IgD-negative memory B cell (primary cell): ENCODE measurements around the gene SMIM26. TPM values are rescaled to one million over a fixed set of nuclear protein-coding genes. Genes with fewer than 3 reads are reported as not detected.
"Not testable (repeated sequence)": the region's sequence is repeated elsewhere in the genome, so short reads cannot be mapped to it uniquely, and the experiment has no call there.

Experiments
- H3K27ac Mint-ChIP-seq, 3 donors: one replicate each; pipeline ENCODE4 v1.8.0; 2020 to 2022; ENCODE audit warnings: mild to moderate bottlenecking in 3 of 3, mixed read lengths in 3 of 3, moderate library complexity in 1 of 3
- H3K27me3 Mint-ChIP-seq: one replicate; pipeline ENCODE4 v1.8.0; 2021; ENCODE audit warnings: mixed read lengths
- H3K36me3 Mint-ChIP-seq: one replicate; pipeline ENCODE4 v1.8.0; 2020; ENCODE audit warnings: mild to moderate bottlenecking, mixed read lengths
- H3K4me1 Mint-ChIP-seq, 3 donors: one replicate each; pipeline ENCODE4 v1.8.0; 2020 to 2022; ENCODE audit warnings: mixed read lengths in 3 of 3, mild to moderate bottlenecking in 1 of 3
- H3K4me3 Mint-ChIP-seq, 4 donors: one replicate each; pipeline ENCODE4 v1.8.0; 2020 to 2022; ENCODE audit warnings: mild to moderate bottlenecking in 4 of 4, mixed read lengths in 4 of 4, moderate library complexity in 3 of 4
- H3K9me3 Mint-ChIP-seq, 3 donors: one replicate each; pipeline ENCODE4 v1.8.0; 2020 to 2021; ENCODE audit warnings: mixed read lengths in 3 of 3, mild to moderate bottlenecking in 1 of 3
- polyA plus RNA-seq: library from polyadenylated mRNA; unstranded; fragments of 300-500 nt; fragmentation: Illumina TruSeq; gene quantifications from one replicate; pipeline ENCODE4 v1.2.3, GENCODE V29; 2021

Gene SMIM26, protein sequence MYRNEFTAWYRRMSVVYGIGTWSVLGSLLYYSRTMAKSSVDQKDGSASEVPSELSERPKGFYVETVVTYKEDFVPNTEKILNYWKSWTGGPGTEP
- polyA plus RNA-seq, result 202 TPM

DNA sequence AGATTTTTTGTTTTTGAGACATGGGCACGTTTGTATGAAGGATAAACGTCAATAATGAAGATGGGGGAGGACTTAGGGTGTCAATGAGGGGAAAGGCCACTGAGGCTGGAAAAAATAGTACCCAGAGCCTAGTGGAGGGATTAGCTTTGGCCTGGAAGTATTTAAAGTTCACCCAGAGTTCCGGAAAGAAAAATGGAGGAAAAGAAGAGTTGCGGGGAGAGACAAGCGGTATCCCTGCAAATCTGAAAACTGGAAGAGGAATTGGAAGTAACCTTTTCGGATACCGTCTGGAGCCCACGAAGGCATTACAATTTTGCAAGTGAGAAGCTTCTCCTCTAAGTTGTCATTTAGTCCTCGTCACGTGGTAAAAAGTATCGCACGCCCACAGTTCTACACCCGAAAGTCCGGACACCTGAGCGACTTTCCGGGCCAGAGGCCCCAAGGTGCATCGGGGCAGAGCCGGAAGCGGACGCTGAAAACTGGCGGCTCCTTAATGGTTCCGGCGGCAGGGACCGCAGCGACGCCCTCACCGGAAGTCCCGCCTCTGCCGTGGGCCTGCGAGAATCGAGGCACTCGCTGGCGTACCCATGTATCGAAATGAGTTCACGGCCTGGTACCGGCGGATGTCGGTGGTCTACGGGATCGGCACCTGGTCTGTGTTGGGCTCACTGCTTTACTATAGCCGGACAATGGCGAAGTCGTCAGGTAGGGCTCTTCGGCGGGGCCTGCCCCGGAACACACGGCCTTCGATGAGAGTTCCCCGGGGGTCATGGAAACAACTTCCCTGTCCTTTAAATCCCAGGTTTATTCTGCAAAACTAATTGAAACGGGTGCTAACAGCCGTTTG lies at the start of gene SMIM26:
Gene SMIM26 (plus strand): TSS at position 541 of the 847 bp plus-strand sequence. CDS start 47 bp downstream, at position 588.
- Mint-ChIP-seq H3K9me3 (peaks cover 0 to 3% (median 0%) of the 10 kb centered on the region in 3 donors), H3K4me1 (peaks cover 18 to 22% (median 21%) of the 10 kb centered on the region in 3 donors), H3K36me3 (peaks cover 10% of the 10 kb centered on the region), H3K27ac (peak within 1 kb of the TSS; percentile 84 to 98 (median 98)), H3K4me3 (peak within 1 kb of the TSS; percentile 92 to 99 (median 97)), H3K27me3 (no peaks in the 10 kb centered on the region)

DNA sequence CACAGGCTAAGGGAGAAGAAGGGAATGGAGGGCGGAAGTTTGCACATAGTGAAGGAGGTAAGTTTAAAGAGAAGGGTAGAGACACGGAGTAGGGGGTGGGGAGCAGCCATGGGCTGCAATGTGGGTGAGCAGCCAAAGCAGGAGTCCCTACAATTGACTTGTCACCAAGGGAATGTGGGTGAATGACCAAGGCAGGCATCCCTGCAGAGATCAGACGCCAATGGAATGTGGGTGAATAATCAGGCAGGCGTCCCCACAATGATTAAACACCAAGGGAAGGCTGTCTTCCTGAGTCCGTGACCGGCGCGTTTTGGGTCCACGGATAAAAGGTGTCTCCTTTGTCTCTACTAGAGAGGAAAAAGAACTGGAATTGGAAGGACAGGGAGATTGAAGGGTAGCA lies 45.2 kb upstream of the SMIM26 start:
- not testable (repeated sequence) for H3K36me3 Mint-ChIP-seq, H3K27me3 Mint-ChIP-seq, H3K27ac Mint-ChIP-seq, H3K9me3 Mint-ChIP-seq, H3K4me1 Mint-ChIP-seq, H3K4me3 Mint-ChIP-seq

DNA sequence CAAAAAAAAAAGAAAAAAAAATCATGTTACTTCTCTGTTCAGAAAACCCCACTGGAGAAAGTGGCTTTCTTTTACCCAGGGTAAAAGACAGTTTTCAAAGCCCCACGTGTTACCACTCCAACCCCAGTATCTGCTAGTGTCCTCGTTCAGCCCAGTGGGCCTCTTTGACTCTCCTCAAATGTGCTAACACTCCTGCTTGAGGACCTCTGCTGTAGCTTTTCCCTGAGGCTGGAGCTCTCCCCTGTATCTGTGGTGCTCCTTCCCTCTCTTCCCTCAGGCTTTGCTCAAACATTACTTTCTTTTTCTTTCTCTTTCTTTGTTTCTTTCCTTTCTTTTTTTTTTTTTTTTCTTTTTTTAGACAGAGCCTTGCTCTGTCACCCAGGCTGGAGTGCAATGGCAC lies 44.2 kb upstream of the SMIM26 start:
- no peaks in the 10 kb centered on the region for H3K9me3 Mint-ChIP-seq
- no peaks in the 10 kb centered on the region for H3K4me1 Mint-ChIP-seq
- H3K4me3 Mint-ChIP-seq, result no peak overlapping the region
- H3K27ac Mint-ChIP-seq, result no peak overlapping the region
- H3K27me3 Mint-ChIP-seq, result no peaks in the 10 kb centered on the region
- H3K36me3 Mint-ChIP-seq, result peaks cover 3% of the 10 kb centered on the region

DNA sequence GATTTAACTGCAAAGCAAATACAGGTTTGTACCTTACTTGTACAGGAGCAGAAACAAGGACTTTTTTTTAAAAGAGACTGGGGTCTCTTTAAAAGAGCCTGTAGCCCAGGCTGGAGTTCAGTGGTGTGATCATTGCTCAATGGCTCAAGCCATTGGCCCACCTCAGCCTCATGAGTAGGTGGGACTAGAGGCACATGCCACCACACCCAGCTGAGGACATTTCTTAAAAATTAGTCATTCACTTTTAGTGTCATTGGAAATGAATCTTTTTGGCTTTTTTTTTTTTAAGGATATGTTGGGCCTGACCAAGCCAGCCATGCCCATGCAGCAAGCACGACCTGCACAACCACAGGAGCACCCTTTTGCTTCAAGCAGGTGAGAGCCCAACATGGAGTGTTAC lies 42.6 kb upstream of the SMIM26 start:
- H3K4me3 Mint-ChIP-seq, result no peak overlapping the region
- no peak overlapping the region for H3K27ac Mint-ChIP-seq
- H3K4me1 Mint-ChIP-seq, result no peaks in the 10 kb centered on the region
- no peaks in the 10 kb centered on the region for H3K9me3 Mint-ChIP-seq
- H3K27me3 Mint-ChIP-seq, result no peaks in the 10 kb centered on the region
- H3K36me3 Mint-ChIP-seq, result peaks cover 6% of the 10 kb centered on the region

DNA sequence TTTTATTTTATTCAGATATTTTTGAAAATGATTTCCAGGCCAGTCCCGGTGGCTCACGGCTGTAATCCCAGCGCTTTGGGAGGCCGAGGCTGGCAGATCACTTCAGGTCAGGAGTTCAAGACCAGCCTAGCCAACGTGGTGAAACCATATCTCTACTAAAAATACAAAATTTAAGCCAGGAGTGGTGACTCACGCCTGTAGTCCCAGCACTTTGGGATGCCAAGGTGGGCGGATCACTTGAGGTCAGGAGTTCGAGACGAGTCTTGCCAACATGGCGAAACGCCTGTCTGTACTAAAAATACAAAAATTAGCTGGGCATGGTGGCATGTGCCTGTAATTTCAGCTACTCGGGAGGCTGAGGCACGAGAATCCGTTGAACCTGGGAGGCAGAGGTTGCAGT lies 40.5 kb upstream of the SMIM26 start:
- H3K36me3 Mint-ChIP-seq, H3K4me1 Mint-ChIP-seq, H3K4me3 Mint-ChIP-seq, H3K27ac Mint-ChIP-seq, H3K27me3 Mint-ChIP-seq, H3K9me3 Mint-ChIP-seq: not testable (repeated sequence)

DNA sequence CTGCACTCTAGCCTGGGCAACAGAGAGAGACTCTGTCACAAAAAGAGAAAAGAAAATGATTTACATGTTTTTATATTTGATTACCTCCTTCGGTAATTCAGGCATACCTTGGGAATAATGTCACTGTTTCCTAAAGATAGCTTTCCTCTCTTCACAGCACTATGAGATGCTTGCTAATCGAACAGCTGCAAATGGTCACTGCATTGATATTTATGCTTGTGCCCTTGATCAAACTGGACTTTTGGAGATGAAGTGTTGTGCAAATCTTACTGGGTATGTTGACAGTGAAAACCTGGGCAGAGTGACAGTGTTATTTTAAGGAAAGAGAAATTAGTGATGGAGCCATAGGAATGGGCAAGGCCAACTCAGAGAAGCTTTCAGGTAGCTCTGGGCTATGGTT lies 39.9 kb upstream of the SMIM26 start:
- H3K4me1 Mint-ChIP-seq, result no peaks in the 10 kb centered on the region
- H3K27ac Mint-ChIP-seq, result no peak overlapping the region
- H3K4me3 Mint-ChIP-seq, result no peak overlapping the region
- no peaks in the 10 kb centered on the region for H3K9me3 Mint-ChIP-seq
- H3K27me3 Mint-ChIP-seq, result no peaks in the 10 kb centered on the region
- H3K36me3 Mint-ChIP-seq, result peaks cover 6% of the 10 kb centered on the region

DNA sequence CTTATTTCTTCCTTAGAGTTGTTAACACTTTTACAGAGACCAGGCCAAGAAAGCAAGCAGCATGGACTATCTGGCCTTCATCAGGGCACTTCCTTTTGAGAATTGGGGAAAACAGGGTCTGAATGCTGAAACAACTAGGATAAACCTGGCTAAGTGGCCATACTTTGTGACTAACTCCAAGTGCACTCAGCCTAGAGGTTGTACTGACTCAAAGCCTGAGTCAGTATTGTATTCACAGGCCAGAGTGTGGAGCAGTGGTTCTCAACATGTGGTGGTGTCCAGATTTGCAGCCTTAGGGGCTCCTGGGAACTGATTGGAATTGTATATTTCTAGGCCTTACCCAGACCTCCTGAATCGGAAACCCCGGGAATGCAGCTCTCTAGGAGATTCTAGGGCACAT lies 39.4 kb upstream of the SMIM26 start:
- Mint-ChIP-seq H3K27ac (no peak overlapping the region), H3K4me1 (no peaks in the 10 kb centered on the region), H3K27me3 (no peaks in the 10 kb centered on the region), H3K9me3 (no peaks in the 10 kb centered on the region), H3K4me3 (no peak overlapping the region), H3K36me3 (peaks cover 9% of the 10 kb centered on the region)

DNA sequence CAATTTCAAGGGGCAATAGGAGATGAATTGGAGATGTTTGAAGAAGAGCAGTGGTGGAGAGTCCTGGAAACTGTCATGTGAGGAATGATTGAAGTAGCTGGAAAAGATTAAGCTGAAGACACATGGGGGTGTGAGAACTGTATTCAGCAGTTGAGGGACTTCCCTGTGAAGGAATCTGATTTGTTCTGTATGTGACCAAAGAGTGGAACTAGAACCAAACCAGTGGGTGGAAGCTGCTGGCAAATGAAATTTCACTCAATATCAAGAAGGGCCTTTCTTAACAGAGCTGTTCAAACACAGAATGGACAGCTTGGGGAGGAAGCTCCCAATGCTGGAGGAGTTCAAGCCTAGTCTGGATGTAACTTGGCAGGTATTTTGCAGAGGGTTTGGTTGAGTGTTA lies 38.2 kb upstream of the SMIM26 start:
- peaks cover 9% of the 10 kb centered on the region for H3K36me3 Mint-ChIP-seq
- peak overlapping the region in 1 of 3 donors; percentile 77 for H3K27ac Mint-ChIP-seq
- H3K4me1 Mint-ChIP-seq, result no peaks in the 10 kb centered on the region
- H3K4me3 Mint-ChIP-seq, result no peak overlapping the region
- no peaks in the 10 kb centered on the region for H3K9me3 Mint-ChIP-seq
- no peaks in the 10 kb centered on the region for H3K27me3 Mint-ChIP-seq

DNA sequence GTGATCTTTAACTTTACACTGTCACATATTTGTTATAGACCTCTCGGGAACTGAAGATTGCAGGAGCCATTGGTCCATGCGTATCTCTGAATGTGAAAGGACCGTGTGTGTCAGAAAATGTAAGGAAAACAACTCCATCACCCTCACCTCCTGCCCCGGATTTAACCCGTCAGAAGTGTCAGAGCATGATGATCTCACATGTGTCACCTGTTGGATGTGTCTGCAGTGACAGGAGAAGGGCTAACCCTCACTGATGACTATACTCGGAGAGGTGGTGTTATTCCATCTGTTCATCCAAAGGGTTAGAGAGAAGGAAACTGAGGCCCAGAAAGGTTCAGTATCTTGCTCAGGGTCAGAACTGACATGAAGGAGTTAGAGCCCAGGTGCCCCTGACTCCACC lies 34.6 kb upstream of the SMIM26 start:
- H3K4me1 Mint-ChIP-seq, result no peaks in the 10 kb centered on the region
- H3K36me3 Mint-ChIP-seq, result peaks cover 14% of the 10 kb centered on the region
- H3K4me3 Mint-ChIP-seq, result no peak overlapping the region

DNA sequence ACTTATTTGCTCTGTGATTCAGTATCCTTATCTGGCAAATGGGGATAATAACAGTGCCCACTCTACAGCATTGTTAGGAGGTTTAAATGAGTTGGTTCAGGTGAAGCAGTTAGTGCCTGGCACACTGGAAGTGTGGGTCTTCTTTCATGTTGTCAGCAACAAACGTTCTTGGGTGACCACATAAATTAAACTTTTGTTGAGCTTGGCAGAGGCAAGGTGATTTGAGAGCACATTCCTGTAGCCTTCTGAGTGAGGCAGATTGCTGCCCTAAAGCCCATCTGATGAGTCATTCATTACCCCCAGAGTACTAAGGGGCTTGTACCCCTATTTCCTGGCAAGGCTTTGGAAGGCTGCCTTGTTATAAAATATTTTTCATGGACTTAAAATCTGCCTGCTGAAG lies 33.7 kb upstream of the SMIM26 start:
- no peak overlapping the region for H3K4me3 Mint-ChIP-seq
- no peaks in the 10 kb centered on the region for H3K27me3 Mint-ChIP-seq
- H3K27ac Mint-ChIP-seq, result no peak overlapping the region
- H3K36me3 Mint-ChIP-seq, result peaks cover 15% of the 10 kb centered on the region
- peaks cover 0 to 3% (median 0%) of the 10 kb centered on the region in 3 donors for H3K9me3 Mint-ChIP-seq
- H3K4me1 Mint-ChIP-seq, result no peaks in the 10 kb centered on the region

More for the DNA sequence above, 34.6 kb upstream of the SMIM26 start:
- Mint-ChIP-seq H3K27ac (no peak overlapping the region), H3K9me3 (peaks cover 0 to 3% (median 0%) of the 10 kb centered on the region in 3 donors), H3K27me3 (no peaks in the 10 kb centered on the region)

DNA sequence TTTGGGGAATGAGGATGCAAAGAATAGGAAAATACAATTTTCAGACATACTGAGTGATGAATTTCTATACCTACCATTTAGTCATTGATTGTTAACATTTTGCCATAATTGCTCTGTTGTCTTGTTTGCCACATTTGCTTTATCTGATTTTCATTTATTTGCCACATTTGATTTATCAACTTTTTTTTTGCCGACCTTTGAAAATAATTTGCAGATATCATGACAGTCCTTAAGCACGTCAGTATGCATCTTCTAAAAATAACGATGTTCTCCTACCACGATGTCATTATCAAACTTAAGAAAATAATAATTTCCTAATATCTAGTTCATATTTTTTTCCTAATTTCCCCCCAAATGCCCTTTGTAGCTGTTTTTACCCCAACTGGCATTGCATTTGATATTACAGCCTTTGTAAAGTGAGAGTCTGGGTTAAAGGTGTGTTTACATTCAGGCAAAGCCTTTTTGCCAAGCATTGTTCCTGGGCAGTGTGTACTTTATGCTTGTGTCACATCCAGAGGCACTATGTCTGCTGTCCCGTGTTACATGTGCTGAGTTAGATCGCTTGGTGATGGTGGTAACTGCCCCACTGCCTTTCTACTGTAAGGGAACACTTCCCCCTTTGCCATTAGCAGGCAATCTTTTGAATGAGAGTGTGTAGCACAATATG lies 33.1 kb upstream of the SMIM26 start:
- Mint-ChIP-seq H3K27me3 (no peaks in the 10 kb centered on the region), H3K27ac (no peak overlapping the region), H3K4me1 (no peaks in the 10 kb centered on the region), H3K4me3 (no peak overlapping the region), H3K9me3 (peaks cover 0 to 3% (median 0%) of the 10 kb centered on the region in 3 donors), H3K36me3 (peaks cover 12% of the 10 kb centered on the region)

DNA sequence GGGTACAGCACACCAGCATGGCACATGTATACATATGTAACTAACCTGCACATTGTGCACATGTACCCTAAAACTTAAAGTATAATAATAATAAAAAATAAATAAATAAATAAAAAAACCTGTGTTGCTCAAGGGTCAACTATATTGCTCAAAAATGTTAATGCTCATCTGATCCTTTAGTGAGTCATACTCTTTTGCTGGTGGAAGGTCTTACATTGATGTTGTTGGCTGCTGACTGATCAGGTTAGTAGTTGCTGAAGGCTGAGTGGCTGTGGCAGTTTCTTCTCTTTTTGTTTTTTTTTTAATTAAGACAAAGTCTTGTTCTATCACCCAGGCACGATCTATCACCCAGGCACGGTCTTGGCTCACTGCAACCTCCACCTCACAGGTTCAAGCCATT lies 29.6 kb upstream of the SMIM26 start:
- H3K4me1 Mint-ChIP-seq, result peaks cover 0 to 3% (median 0%) of the 10 kb centered on the region in 3 donors
- H3K9me3 Mint-ChIP-seq, result peaks cover 0 to 3% (median 0%) of the 10 kb centered on the region in 3 donors
- peak overlapping the region in 1 of 3 donors; percentile 33 for H3K27ac Mint-ChIP-seq
- H3K36me3 Mint-ChIP-seq, result peaks cover 15% of the 10 kb centered on the region
- H3K27me3 Mint-ChIP-seq, result no peaks in the 10 kb centered on the region
- no peak overlapping the region for H3K4me3 Mint-ChIP-seq

DNA sequence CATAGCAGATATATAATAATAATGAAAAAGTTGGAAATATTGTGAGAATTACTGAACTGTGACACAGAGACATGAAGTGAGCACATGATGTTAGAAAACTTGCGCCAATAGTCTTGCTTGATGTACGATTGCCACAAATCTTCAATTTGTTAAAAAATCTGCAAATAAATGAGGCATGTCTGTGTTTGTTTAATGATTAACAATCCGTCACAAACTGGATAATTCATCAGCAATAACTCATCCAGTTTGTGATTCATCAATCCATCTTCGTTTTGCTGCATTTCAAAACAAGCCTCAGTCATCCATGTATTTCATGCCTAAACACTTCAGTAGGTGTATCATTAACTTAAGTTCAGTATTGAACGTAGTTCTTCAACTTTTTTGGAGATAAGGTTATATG lies 25.5 kb upstream of the SMIM26 start:
- Mint-ChIP-seq H3K36me3 (peaks cover 8% of the 10 kb centered on the region), H3K27ac (no peak overlapping the region), H3K4me3 (no peak overlapping the region), H3K9me3 (peaks cover 0 to 2% (median 0%) of the 10 kb centered on the region in 3 donors), H3K27me3 (no peaks in the 10 kb centered on the region), H3K4me1 (peaks cover 0 to 3% (median 0%) of the 10 kb centered on the region in 3 donors)

DNA sequence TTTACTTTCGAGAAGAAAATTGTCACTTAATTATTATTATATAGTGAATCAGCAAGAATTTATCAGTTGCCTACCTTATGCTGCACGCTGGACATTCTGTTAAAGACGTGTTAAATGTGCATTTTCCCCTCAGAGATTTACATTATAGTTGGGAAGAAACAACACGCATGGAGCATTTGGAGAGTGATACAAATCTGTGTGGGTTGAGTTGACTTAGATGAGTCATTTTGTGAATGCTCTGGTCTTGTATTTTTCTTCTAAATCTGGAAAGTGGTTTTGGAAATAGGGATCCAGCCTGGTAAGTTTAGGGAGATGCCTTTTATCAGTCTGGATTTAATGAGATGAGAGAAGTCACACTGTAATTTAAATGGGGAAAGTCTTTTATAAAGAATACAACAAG lies 24.0 kb upstream of the SMIM26 start:
- H3K27ac Mint-ChIP-seq, result peak overlapping the region in 1 of 3 donors; percentile 71
- peaks cover 0 to 3% (median 0%) of the 10 kb centered on the region in 3 donors for H3K4me1 Mint-ChIP-seq
- H3K4me3 Mint-ChIP-seq, result no peak overlapping the region
- no peaks in the 10 kb centered on the region for H3K9me3 Mint-ChIP-seq
- no peaks in the 10 kb centered on the region for H3K27me3 Mint-ChIP-seq
- peaks cover 5% of the 10 kb centered on the region for H3K36me3 Mint-ChIP-seq

DNA sequence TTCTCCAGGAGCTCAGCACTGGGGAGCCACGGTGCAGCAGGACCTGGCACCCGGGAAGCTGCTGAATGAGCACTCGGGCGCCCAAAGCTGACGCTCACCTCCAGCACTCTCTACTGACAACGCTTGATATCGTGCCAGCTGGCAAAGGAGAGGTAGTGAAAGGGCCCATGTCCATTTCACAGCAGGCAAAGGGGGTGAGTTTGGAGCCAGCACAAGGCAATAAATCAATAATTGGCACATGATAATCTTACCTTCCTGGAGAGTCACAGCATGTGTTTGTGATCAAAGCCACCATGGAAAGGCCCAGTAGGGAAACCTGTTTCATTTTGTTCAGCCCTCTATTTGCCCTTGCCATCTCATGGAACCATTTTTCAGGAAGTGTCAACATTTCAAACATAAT lies 23.3 kb upstream of the SMIM26 start:
- Mint-ChIP-seq H3K4me1 (peaks cover 0 to 3% (median 0%) of the 10 kb centered on the region in 3 donors), H3K27me3 (no peaks in the 10 kb centered on the region), H3K27ac (peak overlapping the region in 1 of 3 donors; percentile 7), H3K36me3 (peaks cover 7% of the 10 kb centered on the region), H3K4me3 (no peak overlapping the region), H3K9me3 (no peaks in the 10 kb centered on the region)
